ENCODE measurements around the gene ANKRD23. TPM values are rescaled to one million over a fixed set of nuclear protein-coding genes. Genes with fewer than 3 reads are reported as not detected.
"Not testable (repeated sequence)": the region's sequence is repeated elsewhere in the genome, so short reads cannot be mapped to it uniquely, and the experiment has no call there.

Gene ANKRD23
- total RNA-seq, 3 donors from 2014 or later, result 2.9 to 6.3 (median 4.6) TPM

- peaks cover 6% of the 10 kb centered on the region for H3K4me1 Mint-ChIP-seq (ENCODE audit: low read depth)
- no peaks in the 10 kb centered on the region for H3K27me3 Mint-ChIP-seq (ENCODE audit: low read depth)
- peaks cover 7% of the 10 kb centered on the region for H3K36me3 Mint-ChIP-seq (ENCODE audit: insufficient read depth)
- H3K9me3 Mint-ChIP-seq, result no peaks in the 10 kb centered on the region
- ATAC-seq, result peak; percentile 31 to 42
- DNase-seq, result no peak
- no peak overlapping the region for H3K4me3 Mint-ChIP-seq
Observed at GRCh38 chr2:96800061-96801004, 43.5 kb downstream of the ANKRD23 start.

DNA sequence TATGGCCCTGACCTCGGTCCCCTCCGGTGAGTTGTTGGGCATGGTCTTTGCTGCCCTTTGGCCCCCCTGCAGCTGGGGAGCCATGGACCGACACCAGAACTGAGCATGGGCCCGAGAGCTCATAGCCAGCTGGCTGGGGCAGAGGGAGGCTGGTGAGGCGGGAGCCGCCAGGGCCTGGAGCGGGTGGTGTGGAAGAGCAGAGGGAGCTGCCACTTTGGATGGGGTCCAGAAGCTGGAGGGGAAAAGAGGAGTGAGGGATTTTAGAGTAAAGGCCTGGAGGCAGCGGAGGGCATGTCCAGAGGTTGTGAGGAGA, 44.2 kb downstream of the ANKRD23 start:
- H3K27me3 Mint-ChIP-seq (ENCODE audit: low read depth), result no peaks in the 10 kb centered on the region
- DNase-seq, result no peak
- no peak for ATAC-seq

GRCh38 chr2:96798733-96799622, 44.8 kb downstream of the ANKRD23 start:
- Mint-ChIP-seq H3K9me3 (no peaks in the 10 kb centered on the region), H3K4me1 (ENCODE audit: low read depth) (peaks cover 4% of the 10 kb centered on the region), H3K4me3 (no peak overlapping the region), H3K27me3 (ENCODE audit: low read depth) (no peaks in the 10 kb centered on the region), H3K36me3 (ENCODE audit: insufficient read depth) (peaks cover 7% of the 10 kb centered on the region)
- ATAC-seq (no peak), DNase-seq (no peak)

More for the DNA sequence above, 44.2 kb downstream of the ANKRD23 start:
- H3K9me3 Mint-ChIP-seq, result no peaks in the 10 kb centered on the region
- peaks cover 7% of the 10 kb centered on the region for H3K36me3 Mint-ChIP-seq (ENCODE audit: insufficient read depth)
- H3K4me3 Mint-ChIP-seq, result no peak overlapping the region
- H3K4me1 Mint-ChIP-seq (ENCODE audit: low read depth), result peaks cover 4% of the 10 kb centered on the region

DNA sequence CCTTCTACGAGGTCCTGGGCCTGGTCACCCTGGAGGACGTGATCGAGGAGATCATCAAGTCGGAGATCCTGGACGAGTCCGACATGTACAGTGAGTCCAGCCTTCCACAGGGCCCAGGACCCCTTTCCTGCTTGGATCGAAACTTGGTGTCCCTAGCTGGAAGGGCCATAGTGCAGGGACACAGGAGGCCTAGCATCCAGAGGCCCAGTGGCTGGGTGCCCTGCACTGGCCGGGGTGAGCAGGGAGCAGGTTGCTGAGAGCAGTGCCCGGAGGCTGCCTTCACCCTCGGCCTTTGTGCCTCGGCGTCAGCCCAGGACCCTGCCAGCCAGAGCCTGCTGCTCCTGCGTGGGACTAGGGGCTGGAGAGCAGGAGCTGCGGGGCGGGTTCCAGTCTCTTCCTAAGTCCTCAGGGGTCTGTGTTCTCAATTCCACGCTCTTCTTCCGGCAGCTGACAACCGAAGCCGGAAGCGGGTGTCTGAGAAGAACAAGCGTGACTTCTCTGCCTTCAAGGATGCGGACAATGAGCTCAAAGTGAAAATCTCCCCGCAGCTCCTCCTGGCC, 46.7 kb downstream of the ANKRD23 start:
- no peaks in the 10 kb centered on the region for H3K27me3 Mint-ChIP-seq (ENCODE audit: low read depth)
- DNase-seq (no peak), ATAC-seq (no peak)
- peaks cover 7% of the 10 kb centered on the region for H3K36me3 Mint-ChIP-seq (ENCODE audit: insufficient read depth)
- H3K4me1 Mint-ChIP-seq (ENCODE audit: low read depth), result no peaks in the 10 kb centered on the region
- no peaks in the 10 kb centered on the region for H3K9me3 Mint-ChIP-seq
- no peak overlapping the region for H3K4me3 Mint-ChIP-seq

DNA sequence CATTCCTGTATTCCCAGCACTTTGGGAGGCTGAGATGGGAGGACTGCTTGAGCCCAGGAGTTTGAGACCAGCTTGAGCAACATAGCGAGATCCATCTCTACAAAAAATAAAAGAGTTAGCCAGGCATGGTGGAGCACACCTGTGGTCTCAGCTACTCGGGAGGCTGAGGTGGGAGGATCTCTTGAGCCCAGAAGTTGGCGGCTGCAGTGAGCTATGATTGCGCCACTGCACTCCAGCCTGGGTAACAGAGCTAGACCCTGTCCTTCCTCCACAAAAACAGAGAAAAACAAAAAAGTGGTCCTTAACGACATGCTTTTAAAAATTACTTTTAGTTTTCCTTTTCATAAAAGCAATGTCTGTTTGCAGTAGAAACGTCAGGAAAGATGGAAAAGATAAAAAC, 47.3 kb downstream of the ANKRD23 start:
- H3K4me3 Mint-ChIP-seq; ATAC-seq; H3K36me3 Mint-ChIP-seq (ENCODE audit: insufficient read depth); H3K9me3 Mint-ChIP-seq; H3K27me3 Mint-ChIP-seq (ENCODE audit: low read depth); H3K4me1 Mint-ChIP-seq (ENCODE audit: low read depth); DNase-seq: not testable (repeated sequence)

- H3K27me3 Mint-ChIP-seq (ENCODE audit: low read depth), result no peaks in the 10 kb centered on the region
- ATAC-seq (no peak), DNase-seq (no peak)
- peaks cover 7% of the 10 kb centered on the region for H3K36me3 Mint-ChIP-seq (ENCODE audit: insufficient read depth)
- no peak overlapping the region for H3K4me3 Mint-ChIP-seq
- H3K4me1 Mint-ChIP-seq (ENCODE audit: low read depth), result no peaks in the 10 kb centered on the region
- no peaks in the 10 kb centered on the region for H3K9me3 Mint-ChIP-seq
Observed at GRCh38 chr2:96795076-96795475, 48.7 kb downstream of the ANKRD23 start.

- Mint-ChIP-seq H3K27me3 (ENCODE audit: low read depth) (no peaks in the 10 kb centered on the region), H3K4me1 (ENCODE audit: low read depth) (no peaks in the 10 kb centered on the region), H3K36me3 (ENCODE audit: insufficient read depth) (no peaks in the 10 kb centered on the region), H3K9me3 (no peaks in the 10 kb centered on the region), H3K4me3 (no peak overlapping the region)
- ATAC-seq, result no peak
- DNase-seq, result no peak
Observed at GRCh38 chr2:96792772-96793749, 50.8 kb downstream of the ANKRD23 start.

- H3K27me3 Mint-ChIP-seq (ENCODE audit: low read depth), result no peaks in the 10 kb centered on the region
- H3K4me1 Mint-ChIP-seq (ENCODE audit: low read depth), result peaks cover 1% of the 10 kb centered on the region
- DNase-seq (no peak), ATAC-seq (no peak)
- H3K36me3 Mint-ChIP-seq (ENCODE audit: insufficient read depth), result peaks cover 1% of the 10 kb centered on the region
- no peaks in the 10 kb centered on the region for H3K9me3 Mint-ChIP-seq
- H3K4me3 Mint-ChIP-seq, result no peak overlapping the region
Observed at GRCh38 chr2:96789245-96789617, 54.6 kb downstream of the ANKRD23 start.

DNA sequence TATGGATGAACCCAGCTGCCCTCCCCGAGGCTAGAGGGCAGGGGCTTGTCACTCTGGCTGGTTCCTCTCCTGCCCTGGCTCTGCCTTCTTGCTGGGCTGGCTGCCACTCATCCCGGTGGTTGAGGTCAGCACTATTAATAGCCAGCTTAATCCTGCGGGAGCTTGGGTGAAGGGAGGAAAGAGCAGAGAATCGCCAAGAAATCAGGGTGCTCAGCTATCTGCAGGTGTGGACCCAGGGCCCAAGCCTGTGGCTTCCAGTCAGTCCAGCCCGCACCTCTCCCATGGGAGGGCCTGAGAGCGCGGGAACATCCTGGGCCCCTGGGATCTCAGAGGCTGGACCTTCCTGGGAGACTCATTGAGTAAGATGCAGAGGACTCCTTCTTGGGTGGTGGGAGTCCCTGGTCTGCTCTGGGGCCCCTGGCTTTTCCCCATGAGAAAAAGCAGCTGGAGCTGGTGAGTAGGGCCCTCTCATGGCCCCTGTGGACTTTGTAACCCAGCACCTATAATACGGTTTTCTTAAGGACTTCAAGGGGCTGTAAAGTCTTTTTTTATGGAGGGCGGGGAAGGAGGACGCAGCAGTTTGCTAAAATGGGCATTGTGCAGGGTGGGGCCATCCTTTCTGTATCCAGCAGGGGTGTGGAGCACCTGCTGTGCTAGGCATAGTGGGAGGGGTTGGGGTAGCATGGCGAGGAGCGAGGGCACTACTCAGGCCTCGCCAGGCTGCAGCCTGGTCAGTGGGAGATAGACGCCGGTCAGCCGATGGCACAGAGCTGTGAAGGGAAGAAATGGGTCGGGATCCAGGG, 55.2 kb downstream of the ANKRD23 start:
- no peak overlapping the region for H3K4me3 Mint-ChIP-seq
- H3K9me3 Mint-ChIP-seq, result no peaks in the 10 kb centered on the region
- no peak for ATAC-seq
- DNase-seq, result no peak
- peaks cover 2% of the 10 kb centered on the region for H3K36me3 Mint-ChIP-seq (ENCODE audit: insufficient read depth)
- peaks cover 1% of the 10 kb centered on the region for H3K4me1 Mint-ChIP-seq (ENCODE audit: low read depth)
- H3K27me3 Mint-ChIP-seq (ENCODE audit: low read depth), result no peaks in the 10 kb centered on the region

Other genes with a start within 250 kb of the ANKRD23 start
- gene KANSL3, start 205.7 kb downstream of the ANKRD23 start, total RNA-seq, result 10 to 100 TPM; 29.1 to 32.3 (median 31.3) TPM
- not detected for gene FER1L5, start 201.3 kb downstream of the ANKRD23 start, total RNA-seq
- 1 to 10 TPM; 7.0 to 9.1 (median 8.6) TPM for gene LMAN2L, start 104.0 kb downstream of the ANKRD23 start, total RNA-seq
- gene CNNM4, start 83.1 kb downstream of the ANKRD23 start, total RNA-seq, result 1 to 10 TPM; 6.3 to 6.9 (median 6.4) TPM
- 10 to 100 TPM; 22.8 to 26.1 (median 24.4) TPM for gene CNNM3, start 27.8 kb downstream of the ANKRD23 start, total RNA-seq
- gene ANKRD39, start 14.0 kb upstream of the ANKRD23 start, total RNA-seq, result 10 to 100 TPM; 42.4 to 44.4 (median 44.3) TPM
- 1 to 10 TPM; 7.5 to 9.7 (median 9.0) TPM for gene SEMA4C, start 26.1 kb upstream of the ANKRD23 start, total RNA-seq
- under 1 TPM in 2 of 3 donors, not detected in 1; 0.25 to 0.33 TPM for gene FAM178B, start 142.6 kb upstream of the ANKRD23 start, total RNA-seq

Data from activated T-cell treated with anti-CD3 and anti-CD28 coated beads, Interleukin-2, amount 50 U/mL, for 4 hours (primary cell).